Neural cell (in vitro differentiated cells): ENCODE data around the gene ALDH2. TPM values are rescaled to one million over a fixed set of nuclear protein-coding genes. Genes with fewer than 3 reads are reported as not detected.
"Not testable (repeated sequence)": the region's sequence is repeated elsewhere in the genome, so short reads cannot be mapped to it uniquely, and the experiment has no call there.

Experiments
- H2AFZ ChIP-seq: fragments of 200-600, 300-800 bp; sonication (generic), shearing (Covaris generic); 2 replicates; pipeline ENCODE4 v1.6.0; 2014; ENCODE audit warnings: low read depth, mild to moderate bottlenecking, antibody characterized with exemption, low read length, moderate library complexity
- H3F3A ChIP-seq: fragments of 200-600 bp; shearing (Covaris generic); 2 replicates; pipeline ENCODE4 v1.6.1; 2016; ENCODE audit warnings: mild to moderate bottlenecking, moderate library complexity, mixed read lengths, antibody characterized with exemption, low read length; ENCODE audit not compliant: insufficient read depth, poor library complexity, severe bottlenecking
- H3K27ac ChIP-seq: fragments of 200-600, 300-800 bp; sonication (generic), shearing (Covaris generic); 2 replicates; pipeline ENCODE4 v1.5.1; 2014; ENCODE audit warnings: mild to moderate bottlenecking, low read length, moderate library complexity
- H3K27me3 ChIP-seq: fragments of 300-800, 200-600 bp; sonication (generic), shearing (Covaris generic); 2 replicates; pipeline ENCODE4 v1.6.0; 2014; ENCODE audit warnings: mild to moderate bottlenecking, low read depth, low read length, moderate library complexity; ENCODE audit not compliant: insufficient read depth
- H3K36me3 ChIP-seq: fragments of 300-800, 200-600 bp; sonication (generic), shearing (Covaris generic); 2 replicates; pipeline ENCODE4 v1.5.1; 2014; ENCODE audit warnings: mild to moderate bottlenecking, antibody characterized with exemption, low read length, moderate library complexity; ENCODE audit not compliant: insufficient read depth
- H3K4me2 ChIP-seq: fragments of 300-800, 200-600 bp; sonication (generic), shearing (Covaris generic); 2 replicates; pipeline ENCODE4 v1.6.0; 2014; ENCODE audit warnings: mild to moderate bottlenecking, low read length
- H3K4me3 ChIP-seq: fragments of 300-800, 200-600 bp; sonication (generic), shearing (Covaris generic); 2 replicates; pipeline ENCODE4 v1.5.1; 2014; ENCODE audit warnings: mild to moderate bottlenecking, low read length, moderate library complexity
- H3K79me2 ChIP-seq: fragments of 200-600 bp; shearing (Covaris generic); replicated peaks from 2 replicates; pipeline ENCODE4 v1.6.0; 2014; ENCODE audit warnings: mild to moderate bottlenecking, low read length, moderate library complexity; ENCODE audit not compliant: insufficient read depth
- H3K9ac ChIP-seq: fragments of 300-800, 200-600 bp; sonication (generic), shearing (Covaris generic); 2 replicates; pipeline ENCODE4 v1.6.1; 2016; ENCODE audit warnings: mild to moderate bottlenecking, low read length, mixed read lengths
- H3K9me2 ChIP-seq: fragments of 200-600 bp; shearing (Covaris generic); 2 replicates; pipeline ENCODE4 v1.6.1; 2016; ENCODE audit warnings: mild to moderate bottlenecking, low read length, mixed read lengths; ENCODE audit not compliant: insufficient read depth
- H3K9me3 ChIP-seq: fragments of 200-600, 300-800 bp; sonication (generic), shearing (Covaris generic); 2 replicates; pipeline ENCODE4 v1.6.1; 2016; ENCODE audit warnings: mild to moderate bottlenecking, mixed run types, low read length, moderate library complexity, mixed read lengths
- H4K20me1 ChIP-seq: fragments of 200-600 bp; shearing (Covaris generic); 2 replicates; pipeline ENCODE4 v1.6.1; 2016; ENCODE audit warnings: mild to moderate bottlenecking, mixed run types; ENCODE audit not compliant: insufficient read depth
- CTCF ChIP-seq: fragments of 450-650 bp; IDR thresholded peaks from 2 replicates; pipeline ENCODE4 v1.5.1; 2014; ENCODE audit warnings: antibody characterized with exemption, mild to moderate bottlenecking, moderate library complexity; ENCODE audit not compliant: poor library complexity, severe bottlenecking
- EP300 ChIP-seq: fragments of 450-650 bp; conservative IDR thresholded peaks from 2 replicates; pipeline ENCODE4 v1.6.1; 2014; ENCODE audit warnings: antibody characterized with exemption, mild to moderate bottlenecking, moderate library complexity; ENCODE audit not compliant: poor library complexity, severe bottlenecking
- EZH2 ChIP-seq: fragments of 200-600, 300-800 bp; shearing (Covaris generic), sonication (generic); IDR thresholded peaks from 2 replicates; pipeline ENCODE4 v1.6.1; 2014; ENCODE audit warnings: antibody characterized with exemption, low read length, borderline replicate concordance, mild to moderate bottlenecking; ENCODE audit not compliant: insufficient read depth, poor library complexity, severe bottlenecking
- MXI1 ChIP-seq: fragments of 450-650 bp; conservative IDR thresholded peaks from 2 replicates; pipeline ENCODE4 v1.6.1; 2014; ENCODE audit warnings: antibody characterized with exemption, mild to moderate bottlenecking; ENCODE audit not compliant: poor library complexity, severe bottlenecking
- POLR2AphosphoS5 ChIP-seq: IDR thresholded peaks from 2 replicates; pipeline ENCODE4 v1.6.1; 2012
- RAD21 ChIP-seq: fragments of 450-650 bp; conservative IDR thresholded peaks from 2 replicates; pipeline ENCODE4 v1.6.1; 2014; ENCODE audit warnings: antibody characterized with exemption, mild to moderate bottlenecking, moderate library complexity
- REST ChIP-seq: IDR thresholded peaks from 2 replicates; pipeline ENCODE4 v1.6.1; 2012; ENCODE audit warnings: borderline replicate concordance
- SMC3 ChIP-seq: fragments of 450-650 bp; conservative IDR thresholded peaks from 2 replicates; pipeline ENCODE4 v1.6.1; 2014; ENCODE audit warnings: antibody characterized with exemption, mild to moderate bottlenecking, moderate library complexity; ENCODE audit not compliant: poor library complexity
- TAF1 ChIP-seq: IDR thresholded peaks from 2 replicates; pipeline ENCODE4 v1.6.1; 2012; ENCODE audit warnings: low read depth
- polyA plus RNA-seq: library from polyadenylated mRNA; depleted of rRNA; stranded (reverse); fragments of >200 nt; gene quantifications from 2 replicates; pipeline ENCODE4 v1.2.3, GENCODE V29; 2014

Gene ALDH2
- polyA plus RNA-seq, 1 donor from 2014 or later = 64.3 TPM

GRCh38 chr12:111826992-111827391 is 60.3 kb downstream of the ALDH2 start:
- no peak overlapping the region for H3K27ac ChIP-seq
- H4K20me1 ChIP-seq = no peaks in the 10 kb centered on the region
- no peaks in the 10 kb centered on the region for H3K27me3 ChIP-seq
- H3K9me2 ChIP-seq = no peaks in the 10 kb centered on the region
- no peak overlapping the region for H2AFZ ChIP-seq
- no peak overlapping the region for H3K9ac ChIP-seq
- no peaks in the 10 kb centered on the region for H3K79me2 ChIP-seq
- H3K4me3 ChIP-seq = no peak overlapping the region
- no peak for TF ChIP-seq RAD21
- no peak for TF ChIP-seq TAF1
- no peak for TF ChIP-seq POLR2AphosphoS5
- H3K9me3 ChIP-seq = no peaks in the 10 kb centered on the region
- H3F3A ChIP-seq = no peaks in the 10 kb centered on the region
- no peaks in the 10 kb centered on the region for H3K36me3 ChIP-seq
- H3K4me2 ChIP-seq = no peak overlapping the region

GRCh38 chr12:111827907-111828306 is 61.2 kb downstream of the ALDH2 start:
- no peaks in the 10 kb centered on the region for H3K9me2 ChIP-seq
- no peaks in the 10 kb centered on the region for H3K79me2 ChIP-seq
- no peak overlapping the region for H3K4me3 ChIP-seq
- H3K36me3 ChIP-seq = no peaks in the 10 kb centered on the region
- no peaks in the 10 kb centered on the region for H3K27me3 ChIP-seq
- H4K20me1 ChIP-seq = no peaks in the 10 kb centered on the region
- no peak overlapping the region for H2AFZ ChIP-seq
- H3K27ac ChIP-seq = no peak overlapping the region
- no peak overlapping the region for H3K9ac ChIP-seq
- no peak overlapping the region for H3K4me2 ChIP-seq
- no peak for TF ChIP-seq REST
- no peak for TF ChIP-seq POLR2AphosphoS5
- TF ChIP-seq SMC3 = no peak
- TF ChIP-seq EZH2 = no peak
- no peak for TF ChIP-seq MXI1
- no peaks in the 10 kb centered on the region for H3K9me3 ChIP-seq
- H3F3A ChIP-seq = no peaks in the 10 kb centered on the region

DNA sequence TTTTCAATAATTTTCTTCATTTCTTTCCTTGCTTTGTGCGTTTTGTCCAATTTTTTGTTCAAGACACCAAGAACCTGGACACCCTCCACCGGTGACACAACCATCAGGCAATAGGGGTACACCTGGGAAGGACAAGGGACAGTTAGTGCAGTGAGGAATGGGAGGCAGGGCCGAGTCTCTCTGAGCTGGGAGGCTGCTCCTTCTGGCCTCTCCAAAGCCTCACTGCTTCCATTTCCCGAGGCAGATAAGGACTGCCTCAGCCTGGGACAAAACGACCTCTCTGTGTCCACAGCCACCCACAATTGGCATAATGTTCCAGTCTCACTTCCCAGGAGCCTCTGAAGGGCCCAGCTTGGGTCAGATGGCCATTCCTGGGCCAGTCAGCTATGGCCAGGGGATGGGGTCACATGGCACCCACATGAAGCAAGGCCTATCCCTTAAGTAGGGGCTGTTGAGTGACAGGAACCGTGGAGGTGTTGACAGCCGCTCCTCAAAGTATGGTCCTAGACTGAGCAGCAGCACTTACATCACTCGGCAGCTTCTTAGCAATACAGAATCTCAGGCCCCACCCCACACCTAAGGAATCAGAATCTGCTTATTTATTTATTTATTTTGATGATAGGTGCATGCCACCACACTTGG is 61.7 kb downstream of the ALDH2 start:
- Histone ChIP-seq H3K4me2 (no peak overlapping the region), H3K27me3 (no peaks in the 10 kb centered on the region), H3K4me3 (no peak overlapping the region), H2AFZ (no peak overlapping the region), H3K9me2 (no peaks in the 10 kb centered on the region), H3K9ac (no peak overlapping the region), H3K9me3 (no peaks in the 10 kb centered on the region), H3K27ac (no peak overlapping the region), H3F3A (no peaks in the 10 kb centered on the region), H4K20me1 (no peaks in the 10 kb centered on the region), H3K36me3 (no peaks in the 10 kb centered on the region), H3K79me2 (no peaks in the 10 kb centered on the region)
- TF ChIP-seq EP300 = no peak
- TF ChIP-seq CTCF = no peak
- no peak for TF ChIP-seq POLR2AphosphoS5
- no peak for TF ChIP-seq SMC3
- TF ChIP-seq RAD21 = no peak
- TF ChIP-seq TAF1 = no peak
- no peak for TF ChIP-seq MXI1

- not testable (repeated sequence) for H3K4me3 ChIP-seq, H3K4me2 ChIP-seq, H3K9ac ChIP-seq, H3K9me2 ChIP-seq, H4K20me1 ChIP-seq, H3K27ac ChIP-seq, H3K79me2 ChIP-seq, H2AFZ ChIP-seq, H3K9me3 ChIP-seq, H3K36me3 ChIP-seq, H3F3A ChIP-seq, H3K27me3 ChIP-seq
Measured at GRCh38 chr12:111829635-111830034, 62.9 kb downstream of the ALDH2 start.

DNA sequence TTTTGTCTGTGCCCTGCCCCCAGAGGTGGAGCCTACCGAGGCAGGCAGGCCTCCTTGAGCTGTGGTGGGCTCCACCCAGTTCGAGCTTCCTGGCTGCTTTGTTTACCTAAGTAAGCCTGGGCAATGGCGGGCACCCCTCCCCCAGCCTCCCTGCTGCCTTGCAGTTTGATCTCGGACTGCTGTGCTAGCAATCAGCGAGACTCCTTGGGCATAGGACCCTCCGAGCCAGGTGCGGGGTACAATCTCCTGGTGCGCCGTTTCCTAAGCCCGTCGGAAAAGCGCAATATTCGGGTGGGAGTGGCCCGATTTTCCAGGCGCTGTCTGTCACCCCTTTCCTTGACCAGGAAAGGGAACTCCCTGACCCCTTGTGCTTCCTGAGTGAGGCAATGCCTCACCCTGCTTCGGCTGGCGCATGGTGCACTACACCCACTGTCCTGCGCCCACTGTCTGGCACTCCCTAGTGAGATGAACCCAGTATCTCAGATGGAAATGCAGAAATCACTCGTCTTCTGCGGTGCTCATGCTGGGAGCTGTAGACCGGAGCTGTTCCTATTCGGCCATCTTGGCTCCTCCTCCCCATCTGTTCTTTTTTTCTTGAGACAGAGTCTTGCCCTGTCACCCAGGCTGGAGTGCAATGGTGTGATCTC is 68.1 kb downstream of the ALDH2 start:
- not testable (repeated sequence) for H3K79me2 ChIP-seq, H3K27me3 ChIP-seq, H3K27ac ChIP-seq, H3K4me2 ChIP-seq, H3K9ac ChIP-seq, H3F3A ChIP-seq, H3K36me3 ChIP-seq, H3K9me2 ChIP-seq, H3K9me3 ChIP-seq, H3K4me3 ChIP-seq, H4K20me1 ChIP-seq, H2AFZ ChIP-seq
